GM21360 (cell line): ENCODE data around the gene NFATC2IP.
"Not testable (repeated sequence)": the region's sequence is repeated elsewhere in the genome, so short reads cannot be mapped to it uniquely, and the experiment has no call there.

Experiments used
- ATAC-seq: cut with Tn5 transposase; IDR thresholded peaks from one replicate; pipeline ENCODE4 v1.9.1; 2021; ENCODE audit warnings: mild to moderate bottlenecking, moderate library complexity; ENCODE audit not compliant: unreplicated experiment

The NFATC2IP gene

GRCh38 chr16:28990375-28991040, 39.8 kb downstream of the NFATC2IP start:
- no peak for ATAC-seq

- no peak for ATAC-seq
Measured at GRCh38 chr16:28991687-28992086, 41.0 kb downstream of the NFATC2IP start.

- ATAC-seq = no peak
Measured at GRCh38 chr16:28992496-28992895, 41.8 kb downstream of the NFATC2IP start.

DNA sequence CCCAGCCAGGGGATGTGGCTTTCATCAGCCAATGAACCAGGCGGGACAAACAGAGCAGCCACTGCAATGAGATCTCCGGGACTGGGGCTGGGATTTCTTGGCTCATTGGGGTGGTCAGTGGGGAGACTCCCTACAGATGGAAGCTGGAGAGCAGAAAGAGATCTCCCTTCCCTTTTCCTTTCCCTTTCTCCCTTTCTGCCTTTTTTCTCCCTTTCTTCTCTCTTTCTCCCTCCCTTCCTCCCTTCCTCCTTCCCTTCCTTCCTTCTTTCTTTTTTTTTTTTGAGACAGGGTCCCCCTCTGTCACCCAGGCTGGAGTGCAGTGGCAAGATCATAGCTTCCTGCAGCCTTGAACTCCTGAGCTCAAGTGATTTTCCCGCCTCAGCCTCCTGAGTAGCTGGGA, 48.1 kb downstream of the NFATC2IP start:
- ATAC-seq = no peak

- no peak for ATAC-seq
Measured at GRCh38 chr16:28999577-28999976, 48.8 kb downstream of the NFATC2IP start.

- no peak for ATAC-seq
Measured at GRCh38 chr16:29000019-29000418, 49.3 kb downstream of the NFATC2IP start.

DNA sequence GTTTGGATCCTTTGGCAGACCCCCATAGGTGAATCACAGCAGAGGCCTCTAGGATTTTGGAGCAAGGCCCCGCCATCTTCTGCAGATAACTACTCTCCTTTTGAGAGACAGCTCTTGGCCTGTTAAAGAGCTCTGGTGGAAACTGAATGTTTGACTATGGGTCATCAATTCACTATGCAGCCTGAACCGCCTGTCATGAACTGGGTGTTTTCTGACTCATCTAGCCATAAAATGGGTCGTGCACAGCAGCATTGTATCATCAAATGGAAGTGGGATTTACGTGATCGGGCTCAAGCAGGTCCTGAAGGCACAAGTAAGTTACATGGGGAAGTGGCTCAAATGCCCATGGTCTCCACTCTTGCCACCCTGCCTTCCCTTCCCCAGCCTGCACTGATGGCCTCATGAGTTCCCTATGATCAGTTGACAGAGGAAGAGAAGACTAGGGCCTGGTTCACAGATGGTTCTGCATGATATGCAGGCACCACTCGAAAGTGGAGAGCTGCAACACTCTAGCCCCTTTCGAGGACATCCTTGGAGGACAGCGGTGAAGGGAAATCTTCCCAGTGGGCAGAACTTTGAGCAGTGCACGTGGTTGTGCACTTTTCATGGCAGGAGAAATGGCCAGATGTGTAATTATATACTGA, 53.9 kb downstream of the NFATC2IP start:
- ATAC-seq = not testable (repeated sequence)

DNA sequence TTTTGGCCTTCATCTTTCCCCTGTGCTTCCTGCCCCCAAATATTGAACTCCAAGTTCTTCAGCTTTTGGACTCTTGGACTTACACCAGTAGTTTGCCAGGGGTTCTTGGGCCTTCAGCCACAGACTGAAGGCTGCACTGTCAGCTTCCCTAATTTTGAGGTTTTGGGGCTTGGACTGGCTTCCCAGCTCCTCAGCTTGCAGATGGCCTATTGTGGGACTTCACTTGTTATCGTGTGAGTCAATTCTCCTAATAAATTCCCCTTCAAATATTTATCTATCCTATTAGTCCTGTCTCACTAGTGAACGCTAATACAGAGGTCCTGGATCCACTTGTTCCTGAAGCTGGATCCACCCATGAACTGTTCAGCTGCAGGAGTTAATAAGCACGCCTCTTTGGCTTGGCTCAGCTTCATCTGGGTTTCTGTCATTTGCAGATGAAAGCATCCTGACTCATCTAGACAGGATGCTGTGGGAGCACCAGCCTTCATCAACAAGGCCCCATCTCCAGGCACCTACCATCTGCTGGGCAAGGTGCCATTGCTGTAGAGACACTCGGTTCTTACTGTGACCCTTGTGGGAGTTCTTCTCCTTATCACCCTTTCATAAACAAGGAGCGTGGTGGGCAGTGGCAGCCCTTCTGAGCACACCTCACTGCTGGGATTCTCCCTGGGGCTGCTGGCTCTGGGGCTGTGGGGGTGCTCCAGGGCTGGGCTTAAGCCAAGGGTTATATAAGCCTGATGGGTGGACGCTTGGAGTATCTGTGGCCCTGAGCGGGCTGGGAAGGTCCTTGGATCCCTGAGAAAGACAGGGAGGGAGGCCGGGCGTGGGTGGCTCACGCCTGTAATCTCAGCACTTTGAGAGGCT, 57.2 kb downstream of the NFATC2IP start:
- no peak for ATAC-seq

- no peak for ATAC-seq
Measured at GRCh38 chr16:29009050-29009837, 58.5 kb downstream of the NFATC2IP start.

- ATAC-seq = no peak
Measured at GRCh38 chr16:29009838-29010166, 59.1 kb downstream of the NFATC2IP start.

GRCh38 chr16:29011112-29011511, 60.4 kb downstream of the NFATC2IP start:
- no peak for ATAC-seq

GRCh38 chr16:29011851-29012250, 61.1 kb downstream of the NFATC2IP start:
- ATAC-seq = no peak

DNA sequence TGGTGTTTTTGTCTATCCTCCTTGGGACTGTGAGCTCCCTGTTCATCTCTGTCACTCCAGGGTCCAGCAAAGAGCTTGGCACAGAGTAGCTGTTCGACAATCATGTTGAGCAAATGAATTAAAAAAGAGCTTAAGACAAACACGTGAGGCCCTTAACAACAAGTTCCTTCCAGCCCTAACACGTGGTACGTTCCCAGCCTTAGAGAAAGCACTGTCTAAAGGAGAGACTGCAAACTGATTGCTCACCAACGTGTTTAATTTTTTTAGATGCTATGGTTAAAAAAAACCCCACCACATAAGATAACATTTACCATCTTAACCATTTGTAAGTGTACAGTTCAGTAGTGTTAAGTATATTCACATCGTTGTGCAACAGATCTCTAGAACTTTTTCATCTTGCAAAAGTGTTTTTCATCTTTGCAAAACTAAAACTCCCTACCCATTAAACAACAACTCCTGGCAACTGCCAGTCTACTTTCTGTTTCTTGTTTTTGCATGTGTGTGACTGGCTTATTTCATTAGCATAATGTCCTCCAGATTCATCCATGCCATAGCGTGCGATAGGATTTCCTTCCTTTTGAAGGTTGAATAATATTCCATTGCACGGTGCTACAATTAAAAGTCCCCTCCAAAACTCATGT, 62.3 kb downstream of the NFATC2IP start:
- no peak for ATAC-seq

- no peak for ATAC-seq
Measured at GRCh38 chr16:29014561-29015069, 63.9 kb downstream of the NFATC2IP start.
